Neuronal stem cell (in vitro differentiated cells): ENCODE measurements around the gene PUM2.
"Not testable (repeated sequence)": the region's sequence is repeated elsewhere in the genome, so short reads cannot be mapped to it uniquely, and the experiment has no call there.

Source experiments
- DNase-seq: peaks from one replicate; pipeline ENCODE4 v3.0.0-alpha.2; 2013; ENCODE audit warnings: low spot score
- H2AFZ ChIP-seq: one replicate; pipeline ENCODE4 v1.6.1; 2013; ENCODE audit warnings: mild to moderate bottlenecking, low read length, inconsistent platforms
- H2AK5ac ChIP-seq: 2 replicates; pipeline ENCODE4 v1.6.1; 2013; ENCODE audit warnings: low read depth, mild to moderate bottlenecking, inconsistent platforms, low read length, moderate library complexity, mixed read lengths
- H2BK120ac ChIP-seq: 2 replicates; pipeline ENCODE4 v1.6.1; 2013; ENCODE audit warnings: low read depth, mild to moderate bottlenecking, inconsistent platforms, low read length, moderate library complexity, mixed read lengths
- H2BK12ac ChIP-seq: one replicate; pipeline ENCODE4 v1.6.1; 2013; ENCODE audit warnings: low read length, inconsistent platforms
- H2BK15ac ChIP-seq: 2 replicates; pipeline ENCODE4 v1.6.1; 2013; ENCODE audit warnings: mild to moderate bottlenecking, low read length, inconsistent platforms, mixed read lengths
- H2BK5ac ChIP-seq: one replicate; pipeline ENCODE4 v1.6.1; 2013; ENCODE audit warnings: inconsistent platforms, mild to moderate bottlenecking, low read length, moderate library complexity
- H3K14ac ChIP-seq: one replicate; pipeline ENCODE4 v1.6.1; 2013; ENCODE audit warnings: low read length, inconsistent platforms
- H3K18ac ChIP-seq: 2 replicates; pipeline ENCODE4 v1.6.1; 2013; ENCODE audit warnings: low read length, inconsistent platforms
- H3K23ac ChIP-seq: 2 replicates; pipeline ENCODE4 v1.6.1; 2013; ENCODE audit warnings: low read depth, mild to moderate bottlenecking, mixed read lengths, low read length, inconsistent platforms; ENCODE audit not compliant: poor library complexity
- H3K27ac ChIP-seq: replicated peaks from 3 replicates; pipeline ENCODE4 v1.5.1; 2013; ENCODE audit warnings: low read length, inconsistent platforms
- H3K27me3 ChIP-seq, 3 experiments: 2 replicates each; pipeline ENCODE4 v1.6.1; 2013; ENCODE audit warnings: low read length in 3 of 3, mild to moderate bottlenecking in 2 of 3, inconsistent platforms in 1 of 3, low read depth in 1 of 3, mixed read lengths in 1 of 3, moderate library complexity in 1 of 3; ENCODE audit not compliant: control insufficient read depth in 3 of 3, insufficient read depth in 3 of 3
- H3K36me3 ChIP-seq, 2 donors: replicated peaks in 1 of 2; 2 replicates each; pipeline ENCODE4 v1.6.1; 2013; ENCODE audit warnings: low read length in 2 of 2; ENCODE audit not compliant: control insufficient read depth in 2 of 2, insufficient read depth in 2 of 2
- H3K4ac ChIP-seq: 2 replicates; pipeline ENCODE4 v1.6.1; 2013; ENCODE audit warnings: inconsistent platforms, mild to moderate bottlenecking, low read length, moderate library complexity
- H3K4me1 ChIP-seq, 2 donors: 1 replicate in 1 of 2; 2 replicates in 1 of 2; pipeline ENCODE4 v1.6.1; 2013; ENCODE audit warnings: low read length in 2 of 2, low read depth in 1 of 2; ENCODE audit not compliant: control insufficient read depth in 2 of 2, insufficient read depth in 1 of 2
- H3K4me2 ChIP-seq: one replicate; pipeline ENCODE4 v1.6.1; 2013; ENCODE audit warnings: mild to moderate bottlenecking, low read length, inconsistent platforms; ENCODE audit not compliant: insufficient read depth, poor library complexity, severe bottlenecking
- H3K4me3 ChIP-seq, 2 donors: 2 replicates each; pipeline ENCODE4 v1.5.1; 2013; ENCODE audit warnings: low read length in 2 of 2, mild to moderate bottlenecking in 2 of 2, inconsistent platforms in 1 of 2, moderate library complexity in 1 of 2
- H3K79me1 ChIP-seq: one replicate; pipeline ENCODE4 v1.6.1; 2013; ENCODE audit warnings: low read depth, mild to moderate bottlenecking, inconsistent platforms, low read length, moderate library complexity
- H3K9ac ChIP-seq: one replicate; pipeline ENCODE4 v1.6.1; 2013; ENCODE audit warnings: mild to moderate bottlenecking, low read depth, low read length, inconsistent platforms; ENCODE audit not compliant: poor library complexity
- H3K9me3 ChIP-seq, 2 donors: replicated peaks in 1 of 2; 2 replicates each; pipeline versions ENCODE3 to v1.6.1; 2013; ENCODE audit warnings: low read length in 2 of 2, mild to moderate bottlenecking in 2 of 2, inconsistent platforms in 1 of 2, low read depth in 1 of 2, mixed read lengths in 1 of 2, moderate library complexity in 1 of 2; ENCODE audit not compliant: control insufficient read depth in 2 of 2, insufficient read depth in 1 of 2
- H4K8ac ChIP-seq: one replicate; pipeline ENCODE4 v1.6.1; 2013; ENCODE audit warnings: low read depth, mild to moderate bottlenecking, inconsistent platforms, low read length, moderate library complexity
- H4K91ac ChIP-seq: one replicate; pipeline ENCODE4 v1.6.1; 2013; ENCODE audit warnings: low read length, low read depth, mild to moderate bottlenecking, inconsistent platforms; ENCODE audit not compliant: poor library complexity
- WGBS, 2 donors: extraction: QIAGEN DNeasy Blood & Tissue Kit; methylation state at CpG; one replicate each; pipeline ENCODE4 v1.1.7; 2013; ENCODE audit warnings: missing lambda C conversion rate in 2 of 2, mixed read lengths in 1 of 2; ENCODE audit not compliant: insufficient read length in 2 of 2, insufficient replicate concordance in 1 of 2; ENCODE audit errors: extremely low coverage in 2 of 2; 5-methylcytosine and 5-hydroxymethylcytosine counted together

PUM2 gene

DNA sequence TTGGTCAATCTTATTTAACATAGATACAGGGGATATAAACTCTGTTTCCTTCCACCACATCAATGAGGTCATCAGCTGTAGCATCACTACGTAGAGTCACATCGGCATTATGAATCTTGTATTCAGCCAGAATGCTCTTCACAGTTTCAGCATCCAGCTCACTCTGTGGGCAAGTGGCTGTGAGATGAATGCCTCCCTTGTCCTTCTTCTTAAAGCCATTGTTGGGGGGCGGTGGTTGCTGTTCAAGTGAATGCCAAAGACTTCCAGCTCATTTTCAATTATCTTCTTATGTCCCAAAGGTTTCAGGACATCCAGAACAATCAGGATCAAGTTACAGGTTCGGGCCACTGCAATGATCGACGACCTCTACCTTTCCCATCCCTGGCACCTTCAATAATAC, 110.4 kb downstream of the PUM2 start:
- H3K4me1 ChIP-seq, H2AFZ ChIP-seq, H2BK5ac ChIP-seq, H3K4ac ChIP-seq, H3K14ac ChIP-seq, H2BK12ac ChIP-seq, H4K8ac ChIP-seq, H4K91ac ChIP-seq, H3K4me2 ChIP-seq, H3K9ac ChIP-seq, H3K79me1 ChIP-seq, H3K27me3 ChIP-seq, H3K36me3 ChIP-seq, H3K23ac ChIP-seq, H3K9me3 ChIP-seq, H2AK5ac ChIP-seq, H3K27ac ChIP-seq, H3K4me3 ChIP-seq, H2BK15ac ChIP-seq, H2BK120ac ChIP-seq, H3K18ac ChIP-seq, DNase-seq: not testable (repeated sequence)
- WGBS, 2 donors, result no CpG with 5 or more reads among the region's 6 CpGs

DNA sequence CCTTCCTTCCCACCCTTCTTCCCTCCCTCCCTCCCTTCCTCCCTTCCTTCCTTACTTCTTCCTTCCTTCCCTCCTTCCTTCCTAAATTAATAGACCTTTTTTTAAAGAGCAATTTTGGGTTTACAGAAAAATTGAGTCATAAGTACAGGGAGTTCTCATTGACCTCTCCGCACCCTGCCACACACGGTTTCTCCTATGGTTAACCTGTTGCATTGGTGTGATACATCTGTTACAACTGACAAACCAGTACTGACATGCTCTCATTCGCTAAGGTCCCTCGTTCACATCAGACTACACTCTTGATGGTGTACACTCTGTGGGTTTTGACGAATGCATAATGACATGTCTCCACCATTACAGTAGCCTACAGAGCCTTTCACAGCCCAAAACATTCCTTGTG, 114.1 kb downstream of the PUM2 start:
- Histone ChIP-seq H3K4ac (no peak overlapping the region), H4K8ac (no peak overlapping the region), H3K9me3 (no peaks in the 10 kb centered on the region), H2BK15ac (no peak overlapping the region), H3K27ac (no peak overlapping the region), H3K4me1 (peaks cover 2 to 3% of the 10 kb centered on the region in 2 donors), H2AFZ (peak overlapping the region; percentile 13), H3K23ac (no peak overlapping the region), H3K27me3 (peaks cover 0 to 7% (median 0%) of the 10 kb centered on the region in 3 experiments), H3K4me2 (no peak overlapping the region), H2BK5ac (no peak overlapping the region), H2BK120ac (no peak overlapping the region), H3K4me3 (no peak overlapping the region), H3K18ac (no peak overlapping the region), H2AK5ac (no peak overlapping the region), H2BK12ac (no peak overlapping the region), H3K79me1 (no peaks in the 10 kb centered on the region), H3K36me3 (no peaks in the 10 kb centered on the region), H4K91ac (no peak overlapping the region), H3K9ac (no peak overlapping the region), H3K14ac (no peak overlapping the region)
- DNase-seq, result no peak
- no CpG with 5 or more reads among the region's 5 CpGs for WGBS, 2 donors

- Histone ChIP-seq H3K14ac (no peak overlapping the region), H3K9ac (no peak overlapping the region), H2BK15ac (no peak overlapping the region), H4K8ac (no peak overlapping the region), H2BK5ac (no peak overlapping the region), H3K79me1 (no peaks in the 10 kb centered on the region), H3K36me3 (no peaks in the 10 kb centered on the region), H3K18ac (no peak overlapping the region), H3K9me3 (no peaks in the 10 kb centered on the region), H3K4me1 (peaks cover 2 to 3% of the 10 kb centered on the region in 2 donors), H2AK5ac (no peak overlapping the region), H2BK12ac (no peak overlapping the region), H3K27me3 (peaks cover 0 to 7% (median 0%) of the 10 kb centered on the region in 3 experiments), H2BK120ac (no peak overlapping the region), H3K4me2 (no peak overlapping the region), H3K27ac (no peak overlapping the region), H3K23ac (no peak overlapping the region), H4K91ac (no peak overlapping the region), H3K4ac (no peak overlapping the region), H3K4me3 (no peak overlapping the region), H2AFZ (no peak overlapping the region)
- DNase-seq, result no peak
- no CpG with 5 or more reads among the region's 10 CpGs for whole genome bisulfite sequencing, 2 donors
Observed at GRCh38 chr2:20235655-20236305, 114.9 kb downstream of the PUM2 start.

DNA sequence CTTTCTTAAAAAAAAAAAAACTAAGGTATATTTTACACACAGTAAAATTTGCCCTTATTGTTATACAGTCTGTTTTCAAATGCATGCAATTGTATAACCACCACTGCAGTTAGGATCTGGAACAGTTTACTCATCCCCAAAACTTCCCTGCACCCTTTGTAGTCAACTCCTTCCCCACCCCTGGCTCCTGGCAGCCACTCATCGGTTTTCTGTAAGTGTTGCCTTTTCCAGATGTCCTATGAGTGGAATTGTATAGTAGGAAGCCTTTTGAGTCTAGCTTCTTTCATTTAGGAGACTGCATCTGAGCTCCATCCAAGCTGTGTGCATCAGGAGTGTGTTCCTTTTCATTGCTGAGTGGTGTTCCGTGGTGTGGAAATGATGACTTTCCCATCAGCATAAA, 116.0 kb downstream of the PUM2 start:
- DNase-seq, H3K9ac ChIP-seq, H3K4me2 ChIP-seq, H3K27me3 ChIP-seq, H3K4me1 ChIP-seq, H2BK15ac ChIP-seq, H4K8ac ChIP-seq, H3K23ac ChIP-seq, H4K91ac ChIP-seq, H3K18ac ChIP-seq, H3K14ac ChIP-seq, H3K9me3 ChIP-seq, H2BK120ac ChIP-seq, H2BK5ac ChIP-seq, H3K79me1 ChIP-seq, H2AFZ ChIP-seq, H3K36me3 ChIP-seq, H2BK12ac ChIP-seq, H3K4ac ChIP-seq, H3K27ac ChIP-seq, H3K4me3 ChIP-seq, H2AK5ac ChIP-seq: not testable (repeated sequence)
- WGBS, 2 donors, result no CpG with 5 or more reads among the region's 2 CpGs
